HepG2 (cell line): ENCODE results near the gene PRRT2. TPM values are rescaled to one million over a fixed set of nuclear protein-coding genes. Genes with fewer than 3 reads are reported as not detected.
A peak's percentile ranks its signal among the peaks of the same experiment; 100 is the strongest.

Experiments used
- CAMTA2 ChIP-seq: sonication (generic); formaldehyde crosslinking; IDR thresholded peaks from 2 replicates; pipeline ENCODE4 v1.4.0; 2020; ENCODE audit warnings: mild to moderate bottlenecking, missing genetic modification reagents, borderline replicate concordance
- GPN1 ChIP-seq: sonication (generic); formaldehyde crosslinking; IDR thresholded peaks from 2 replicates; pipeline ENCODE4 v1.5.1; 2020; ENCODE audit warnings: missing genetic modification reagents, borderline replicate concordance
- HNRNPL ChIP-seq: fragments of 200-400 bp; formaldehyde crosslinking; IDR thresholded peaks from 2 replicates; pipeline ENCODE4 v1.6.1; 2017; ENCODE audit warnings: mild to moderate bottlenecking, low read depth, low read length
- MIER3 ChIP-seq: IDR thresholded peaks from 2 replicates; pipeline ENCODE4 v1.6.1; 2016; ENCODE audit warnings: missing compliant biosample characterization, borderline replicate concordance
- MTA3 ChIP-seq: sonication (generic); formaldehyde crosslinking; IDR thresholded peaks from 2 replicates; pipeline ENCODE4 v1.4.0; 2020; ENCODE audit warnings: missing genetic modification reagents
- NR2F6 ChIP-seq, 2 experiments: IDR thresholded peaks; 2 replicates each; pipeline ENCODE4 v1.6.1; 2016; ENCODE audit warnings: antibody characterized with exemption in 1 of 2, mild to moderate bottlenecking in 1 of 2
- PCBP2 ChIP-seq: fragments of 200-400 bp; formaldehyde crosslinking; optimal IDR thresholded peaks from 2 replicates; pipeline ENCODE3; 2018; ENCODE audit warnings: low read length, low read depth; ENCODE audit not compliant: poor library complexity, severe bottlenecking
- PHF20 ChIP-seq: sonication (generic); formaldehyde crosslinking; IDR thresholded peaks from 2 replicates; pipeline ENCODE4 v1.5.0; 2020; ENCODE audit warnings: mild to moderate bottlenecking, missing genetic modification reagents
- SCMH1 ChIP-seq: sonication (generic); formaldehyde crosslinking; IDR thresholded peaks from 2 replicates; pipeline ENCODE4 v1.9.0; 2021; ENCODE audit warnings: missing genetic modification reagents, mild to moderate bottlenecking, borderline replicate concordance
- ZC3H4 ChIP-seq: sonication (generic); formaldehyde crosslinking; IDR thresholded peaks from 2 replicates; pipeline ENCODE4 v1.4.0; 2020; ENCODE audit warnings: missing genetic modification reagents, borderline replicate concordance
- ZNF143 ChIP-seq: sonication (generic); formaldehyde crosslinking; IDR thresholded peaks from 2 replicates; pipeline ENCODE4 v1.4.0; 2020; ENCODE audit warnings: missing genetic modification reagents
- ZNF382 ChIP-seq: sonication (generic); formaldehyde crosslinking; IDR thresholded peaks from 2 replicates; pipeline ENCODE4 v1.5.0; 2020; ENCODE audit warnings: missing genetic modification reagents, mild to moderate bottlenecking, borderline replicate concordance
- ZNF577 ChIP-seq: sonication (generic); formaldehyde crosslinking; IDR thresholded peaks from 2 replicates; pipeline ENCODE4 v1.4.0; 2020; ENCODE audit warnings: mild to moderate bottlenecking, low read depth, missing genetic modification reagents, borderline replicate concordance
- ZNF589 ChIP-seq: sonication (generic); formaldehyde crosslinking; conservative IDR thresholded peaks from 2 replicates; pipeline ENCODE4 v1.8.0; 2022; ENCODE audit warnings: mild to moderate bottlenecking, moderate library complexity, missing genetic modification reagents
- ZNF678 ChIP-seq: sonication (generic); formaldehyde crosslinking; IDR thresholded peaks from 2 replicates; pipeline ENCODE4 v1.4.0; 2020; ENCODE audit warnings: mild to moderate bottlenecking, missing genetic modification reagents
- ZNF709 ChIP-seq: sonication (generic); formaldehyde crosslinking; IDR thresholded peaks from 2 replicates; pipeline ENCODE4 v1.5.0; 2020; ENCODE audit warnings: mild to moderate bottlenecking, missing genetic modification reagents
- ZSCAN21 ChIP-seq: sonication (generic); formaldehyde crosslinking; IDR thresholded peaks from 2 replicates; pipeline ENCODE4 v1.8.0; 2022; ENCODE audit warnings: mild to moderate bottlenecking, missing genetic modification reagents, moderate library complexity, borderline replicate concordance
- ZSCAN25 ChIP-seq: sonication (generic); formaldehyde crosslinking; IDR thresholded peaks from 2 replicates; pipeline ENCODE4 v1.8.0; 2022; ENCODE audit warnings: mild to moderate bottlenecking, missing genetic modification reagents
- polyA plus RNA-seq, 8 experiments: library from polyadenylated mRNA; depleted of rRNA in 3 of 8; stranded (reverse) in 7 of 8; unstranded in 1 of 8; fragments of >200 nt; fragmentation: Illumina TruSeq in 4 of 8; extraction: Trizol in 4 of 8; gene quantifications; 2 replicates each; pipeline versions ENCODE4 v1.2.1 to v1.2.3, GENCODE V29; 2011 to 2016; ENCODE audit warnings: low read depth in 4 of 8, missing spikeins in 1 of 8, mixed read lengths in 1 of 8; ENCODE audit not compliant: insufficient read depth in 1 of 8
- total RNA-seq, 5 experiments: library from RNA; depleted of rRNA; stranded (reverse); fragments of >200 nt; fragmentation: Illumina TruSeq; extraction: Trizol; gene quantifications; 2 replicates each; pipeline ENCODE4 v1.2.3, GENCODE V29; 2016; ENCODE audit warnings: low read depth in 1 of 5
- TF ChIP-seq, protein P1 (sequence below): sonication (generic); formaldehyde crosslinking; IDR thresholded peaks from 2 replicates; pipeline ENCODE4 v1.4.0; 2020; ENCODE audit warnings: missing genetic modification reagents
- TF ChIP-seq, protein P2 (sequence below): sonication (generic); formaldehyde crosslinking; IDR thresholded peaks from 2 replicates; pipeline ENCODE4 v1.8.1; 2022; ENCODE audit warnings: mild to moderate bottlenecking, missing genetic modification reagents
- TF ChIP-seq, protein P3 (sequence below): sonication (generic); formaldehyde crosslinking; IDR thresholded peaks from 2 replicates; pipeline ENCODE4 v1.8.1; 2023; ENCODE audit warnings: mild to moderate bottlenecking, missing genetic modification reagents
- TF ChIP-seq, protein P4 (sequence below): IDR thresholded peaks from 2 replicates; pipeline ENCODE4 v1.6.1; 2018; ENCODE audit warnings: missing genetic modification reagents
- TF ChIP-seq, protein P5 (sequence below): sonication (generic); formaldehyde crosslinking; conservative IDR thresholded peaks from 2 replicates; pipeline ENCODE4 v1.4.0; 2020; ENCODE audit warnings: missing genetic modification reagents

The PRRT2 gene
- total and polyA plus RNA-seq, 2 of the 13 experiments (the other 11 are each of a cell fraction or from before 2014, with no cell fraction given) = 0.51 to 1.1 TPM

DNA sequence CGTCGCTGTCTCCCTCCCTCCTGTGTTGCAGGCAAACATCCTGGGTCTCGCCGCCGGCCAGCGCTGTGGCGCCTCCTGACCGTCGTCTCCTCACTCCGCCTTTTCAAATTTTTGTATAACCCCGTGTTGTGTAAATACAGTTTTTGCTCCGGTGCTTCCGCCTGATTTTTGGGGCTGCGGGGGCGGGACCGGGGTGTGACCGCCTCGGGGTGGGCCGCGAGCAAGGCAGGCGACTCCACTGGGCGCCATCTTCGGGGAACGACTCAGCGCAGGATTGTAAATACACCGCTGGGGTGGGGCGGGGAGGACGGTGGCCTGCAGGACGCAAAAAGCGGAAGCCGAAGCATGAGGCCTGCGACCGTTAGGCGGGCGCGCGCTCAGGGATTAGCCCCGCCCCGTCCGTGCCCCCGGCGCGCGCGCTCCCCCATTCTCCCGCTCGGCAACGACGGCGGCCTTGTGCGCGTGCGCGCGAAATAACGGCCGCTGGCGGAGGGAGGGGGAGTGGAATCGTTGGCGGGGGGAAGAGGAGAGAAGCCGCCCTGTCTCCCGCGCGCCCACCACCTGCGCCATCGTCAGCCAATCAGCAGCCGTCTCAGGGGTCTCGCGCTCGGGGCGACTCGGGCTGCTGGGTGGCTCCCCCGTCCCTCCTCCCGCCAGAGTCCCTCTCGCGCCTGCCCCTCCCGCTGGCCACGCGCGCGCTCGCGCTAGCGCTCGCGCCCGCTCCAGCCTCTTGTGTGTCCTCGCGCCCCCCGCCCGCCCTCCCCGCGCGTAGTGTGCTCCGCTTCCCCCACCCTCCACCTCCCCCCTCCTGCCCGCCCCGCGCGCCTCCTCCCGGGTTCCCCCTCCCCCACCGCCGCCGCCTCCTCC lies 6.5 kb upstream of the PRRT2 start (continued):
- TF ChIP-seq, protein P1, sequence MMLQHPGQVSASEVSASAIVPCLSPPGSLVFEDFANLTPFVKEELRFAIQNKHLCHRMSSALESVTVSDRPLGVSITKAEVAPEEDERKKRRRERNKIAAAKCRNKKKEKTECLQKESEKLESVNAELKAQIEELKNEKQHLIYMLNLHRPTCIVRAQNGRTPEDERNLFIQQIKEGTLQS (CRISPR knock-in tag) = peak; percentile 53
- TF ChIP-seq ZNF382 = no peak
- no peak for TF ChIP-seq ZC3H4 (CRISPR knock-in tag)
- TF ChIP-seq ZNF577 (CRISPR knock-in tag) = no peak
- TF ChIP-seq ZNF143 (CRISPR knock-in tag) = peak; percentile 61
- no peak for TF ChIP-seq CAMTA2 (CRISPR knock-in tag)
- peak; percentile 87 for TF ChIP-seq ZSCAN25 (CRISPR knock-in tag)
- TF ChIP-seq, protein P2, sequence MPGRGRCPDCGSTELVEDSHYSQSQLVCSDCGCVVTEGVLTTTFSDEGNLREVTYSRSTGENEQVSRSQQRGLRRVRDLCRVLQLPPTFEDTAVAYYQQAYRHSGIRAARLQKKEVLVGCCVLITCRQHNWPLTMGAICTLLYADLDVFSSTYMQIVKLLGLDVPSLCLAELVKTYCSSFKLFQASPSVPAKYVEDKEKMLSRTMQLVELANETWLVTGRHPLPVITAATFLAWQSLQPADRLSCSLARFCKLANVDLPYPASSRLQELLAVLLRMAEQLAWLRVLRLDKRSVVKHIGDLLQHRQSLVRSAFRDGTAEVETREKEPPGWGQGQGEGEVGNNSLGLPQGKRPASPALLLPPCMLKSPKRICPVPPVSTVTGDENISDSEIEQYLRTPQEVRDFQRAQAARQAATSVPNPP (CRISPR knock-in tag) = peak; percentile 99
- peak; percentile 54; the same call in 1 of the 2 replicates for TF ChIP-seq HNRNPL
- TF ChIP-seq MTA3 = no peak
- TF ChIP-seq, protein P3, sequence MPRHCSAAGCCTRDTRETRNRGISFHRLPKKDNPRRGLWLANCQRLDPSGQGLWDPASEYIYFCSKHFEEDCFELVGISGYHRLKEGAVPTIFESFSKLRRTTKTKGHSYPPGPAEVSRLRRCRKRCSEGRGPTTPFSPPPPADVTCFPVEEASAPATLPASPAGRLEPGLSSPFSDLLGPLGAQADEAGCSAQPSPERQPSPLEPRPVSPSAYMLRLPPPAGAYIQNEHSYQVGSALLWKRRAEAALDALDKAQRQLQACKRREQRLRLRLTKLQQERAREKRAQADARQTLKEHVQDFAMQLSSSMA (CRISPR knock-in tag) = peak; percentile 86
- TF ChIP-seq, protein P4, sequence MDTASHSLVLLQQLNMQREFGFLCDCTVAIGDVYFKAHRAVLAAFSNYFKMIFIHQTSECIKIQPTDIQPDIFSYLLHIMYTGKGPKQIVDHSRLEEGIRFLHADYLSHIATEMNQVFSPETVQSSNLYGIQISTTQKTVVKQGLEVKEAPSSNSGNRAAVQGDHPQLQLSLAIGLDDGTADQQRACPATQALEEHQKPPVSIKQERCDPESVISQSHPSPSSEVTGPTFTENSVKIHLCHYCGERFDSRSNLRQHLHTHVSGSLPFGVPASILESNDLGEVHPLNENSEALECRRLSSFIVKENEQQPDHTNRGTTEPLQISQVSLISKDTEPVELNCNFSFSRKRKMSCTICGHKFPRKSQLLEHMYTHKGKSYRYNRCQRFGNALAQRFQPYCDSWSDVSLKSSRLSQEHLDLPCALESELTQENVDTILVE = peak; percentile 99
- peak; percentile 88; the same call in 1 of the 2 replicates for TF ChIP-seq ZNF709 (CRISPR knock-in tag)
- TF ChIP-seq PCBP2 = no peak
- TF ChIP-seq ZNF589 (CRISPR knock-in tag) = peak; percentile 91; the same call in 1 of the 2 replicates
- TF ChIP-seq, protein P5, sequence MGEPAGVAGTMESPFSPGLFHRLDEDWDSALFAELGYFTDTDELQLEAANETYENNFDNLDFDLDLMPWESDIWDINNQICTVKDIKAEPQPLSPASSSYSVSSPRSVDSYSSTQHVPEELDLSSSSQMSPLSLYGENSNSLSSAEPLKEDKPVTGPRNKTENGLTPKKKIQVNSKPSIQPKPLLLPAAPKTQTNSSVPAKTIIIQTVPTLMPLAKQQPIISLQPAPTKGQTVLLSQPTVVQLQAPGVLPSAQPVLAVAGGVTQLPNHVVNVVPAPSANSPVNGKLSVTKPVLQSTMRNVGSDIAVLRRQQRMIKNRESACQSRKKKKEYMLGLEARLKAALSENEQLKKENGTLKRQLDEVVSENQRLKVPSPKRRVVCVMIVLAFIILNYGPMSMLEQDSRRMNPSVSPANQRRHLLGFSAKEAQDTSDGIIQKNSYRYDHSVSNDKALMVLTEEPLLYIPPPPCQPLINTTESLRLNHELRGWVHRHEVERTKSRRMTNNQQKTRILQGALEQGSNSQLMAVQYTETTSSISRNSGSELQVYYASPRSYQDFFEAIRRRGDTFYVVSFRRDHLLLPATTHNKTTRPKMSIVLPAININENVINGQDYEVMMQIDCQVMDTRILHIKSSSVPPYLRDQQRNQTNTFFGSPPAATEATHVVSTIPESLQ = peak; percentile 90; the same call in 1 of the 2 replicates
- TF ChIP-seq SCMH1 (CRISPR knock-in tag) = no peak
- no peak for TF ChIP-seq NR2F6 (IDR thresholded peaks at IDR 0.05)
- TF ChIP-seq NR2F6 (CRISPR knock-in tag; IDR thresholded peaks at IDR 0.05) = peak; percentile 80
- 0 out of 2 replicates have a peak, but pooled peaks have one; percentile 38 for TF ChIP-seq GPN1 (CRISPR knock-in tag)
- peak; percentile 87 for TF ChIP-seq PHF20 (CRISPR knock-in tag)
- peak; percentile 92; the same call in 1 of the 2 replicates for TF ChIP-seq MIER3
- 0 out of 2 replicates have a peak, but pooled peaks have one; percentile 63 for TF ChIP-seq ZNF678
- peak; percentile 97 for TF ChIP-seq ZSCAN21
